ENCODE data around the gene SFMBT1. TPM values are rescaled to one million over a fixed set of nuclear protein-coding genes. Genes with fewer than 3 reads are reported as not detected.

The SFMBT1 gene
- total RNA-seq, 1 experiment from 2014 or later, result 1.4 TPM

DNA sequence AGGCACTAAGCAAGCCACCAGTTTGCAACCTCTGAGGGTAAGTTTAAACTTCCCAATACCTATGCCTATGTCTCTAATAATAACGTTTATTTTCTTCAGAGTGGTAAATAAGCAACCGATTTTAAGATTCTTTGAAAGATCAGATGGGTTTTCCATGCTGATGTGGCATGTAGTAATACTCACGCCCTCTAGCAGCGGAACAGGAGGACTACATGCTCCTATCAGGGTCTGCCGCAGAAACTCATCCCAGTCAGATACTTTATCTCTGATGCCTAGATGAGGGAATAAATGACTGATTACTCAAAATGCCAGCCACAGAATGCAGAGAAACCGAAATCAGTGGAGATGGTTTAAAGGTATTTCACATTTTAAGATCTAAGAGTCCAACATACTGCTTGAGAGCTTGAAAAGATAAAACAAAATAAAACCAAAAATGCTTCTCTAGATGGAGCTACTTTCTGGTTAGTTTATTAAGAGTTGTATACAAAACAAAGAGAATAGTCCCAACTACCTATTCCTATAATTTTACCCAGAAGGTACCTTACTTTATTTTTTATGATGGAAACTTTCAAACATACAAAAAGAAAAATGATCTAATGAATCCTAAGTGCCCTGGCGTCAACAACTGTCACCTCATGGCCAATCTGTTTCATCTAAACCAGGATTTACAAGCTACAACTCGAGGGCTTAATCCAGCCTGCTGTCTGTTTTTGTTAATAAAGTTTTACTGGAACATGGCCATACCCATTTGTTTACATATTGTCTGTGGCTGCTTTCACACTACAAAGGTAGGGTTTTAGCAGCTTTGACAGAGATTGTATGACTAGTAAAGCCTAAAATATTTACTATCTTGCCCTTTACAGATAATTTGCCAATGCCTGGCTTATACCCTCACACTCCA lies 111.0 kb downstream of the SFMBT1 start:
- intact Hi-C loops (cut with micrococcal nuclease; ENCODE audit: unreplicated experiment), result no loop called here
- Histone ChIP-seq H3K27ac (ENCODE audit: low read depth, low read length, poor library complexity, severe bottlenecking) (no peak overlapping the region), H3K27me3 (replicated peaks; ENCODE audit: insufficient read depth, low read depth, low read length, poor library complexity) (no peaks in the 10 kb centered on the region), H3K9me3 (ENCODE audit: low read depth, low read length, poor library complexity, severe bottlenecking) (no peaks in the 10 kb centered on the region), H3K4me1 (ENCODE audit: insufficient read depth, low read length, poor library complexity, severe bottlenecking) (no peaks in the 10 kb centered on the region), H3K36me3 (ENCODE audit: insufficient read depth, low read length, poor library complexity, severe bottlenecking) (no peaks in the 10 kb centered on the region), H3K4me3 (ENCODE audit: low read depth, low read length, poor library complexity, severe bottlenecking) (no peak overlapping the region)
- DNase-seq (ENCODE audit: low spot score), result peak; percentile 41
- ChIA-PET POLR2A (ENCODE audit: low non-redundant PET) (no interaction called here), CTCF (no interaction called here)
- TF ChIP-seq, protein P1, sequence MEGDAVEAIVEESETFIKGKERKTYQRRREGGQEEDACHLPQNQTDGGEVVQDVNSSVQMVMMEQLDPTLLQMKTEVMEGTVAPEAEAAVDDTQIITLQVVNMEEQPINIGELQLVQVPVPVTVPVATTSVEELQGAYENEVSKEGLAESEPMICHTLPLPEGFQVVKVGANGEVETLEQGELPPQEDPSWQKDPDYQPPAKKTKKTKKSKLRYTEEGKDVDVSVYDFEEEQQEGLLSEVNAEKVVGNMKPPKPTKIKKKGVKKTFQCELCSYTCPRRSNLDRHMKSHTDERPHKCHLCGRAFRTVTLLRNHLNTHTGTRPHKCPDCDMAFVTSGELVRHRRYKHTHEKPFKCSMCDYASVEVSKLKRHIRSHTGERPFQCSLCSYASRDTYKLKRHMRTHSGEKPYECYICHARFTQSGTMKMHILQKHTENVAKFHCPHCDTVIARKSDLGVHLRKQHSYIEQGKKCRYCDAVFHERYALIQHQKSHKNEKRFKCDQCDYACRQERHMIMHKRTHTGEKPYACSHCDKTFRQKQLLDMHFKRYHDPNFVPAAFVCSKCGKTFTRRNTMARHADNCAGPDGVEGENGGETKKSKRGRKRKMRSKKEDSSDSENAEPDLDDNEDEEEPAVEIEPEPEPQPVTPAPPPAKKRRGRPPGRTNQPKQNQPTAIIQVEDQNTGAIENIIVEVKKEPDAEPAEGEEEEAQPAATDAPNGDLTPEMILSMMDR (conservative IDR thresholded peaks at IDR 0.05; ENCODE audit: low read depth, low read length), result peak; percentile 62
- no peak for TF ChIP-seq EZH2 (IDR thresholded peaks at IDR 0.05; ENCODE audit: borderline replicate concordance, low read depth, low read length, poor library complexity, severe bottlenecking)
- no TSS peak for BruUV-seq (replicated peaks)

DNA sequence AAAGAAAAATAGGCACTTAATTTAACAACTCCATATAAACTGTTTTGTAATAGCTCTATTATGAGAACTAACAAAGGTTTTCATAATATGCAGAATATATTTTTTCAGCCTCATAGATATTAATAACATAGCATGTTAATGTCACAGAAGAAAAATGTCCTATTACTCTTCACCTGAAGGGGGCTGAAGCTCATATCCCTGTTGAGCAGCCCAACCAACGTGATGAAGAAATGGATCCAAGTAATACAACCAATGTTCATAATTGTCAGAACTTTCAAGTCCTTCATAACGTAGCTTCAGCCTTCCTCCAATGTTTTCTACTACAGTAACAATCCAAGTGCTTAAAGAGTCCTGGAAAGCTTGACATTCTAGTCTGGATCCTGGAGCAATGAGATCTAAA lies 114.0 kb downstream of the SFMBT1 start:
- no peak for DNase-seq (ENCODE audit: low spot score)
- no peaks in the 10 kb centered on the region for H3K9me3 ChIP-seq (ENCODE audit: low read depth, low read length, poor library complexity, severe bottlenecking)
- ChIA-PET POLR2A (ENCODE audit: low non-redundant PET) (no interaction called here), CTCF (no interaction called here)
- H3K4me1 ChIP-seq (ENCODE audit: insufficient read depth, low read length, poor library complexity, severe bottlenecking), result no peaks in the 10 kb centered on the region
- no peak overlapping the region for H3K4me3 ChIP-seq (ENCODE audit: low read depth, low read length, poor library complexity, severe bottlenecking)
- no TSS peak for BruUV-seq (replicated peaks)
- H3K27ac ChIP-seq (ENCODE audit: low read depth, low read length, poor library complexity, severe bottlenecking), result no peak overlapping the region
- H3K36me3 ChIP-seq (ENCODE audit: insufficient read depth, low read length, poor library complexity, severe bottlenecking), result no peaks in the 10 kb centered on the region
- intact Hi-C loops (cut with micrococcal nuclease; ENCODE audit: unreplicated experiment), result no loop called here
- TF ChIP-seq, protein P1 (conservative IDR thresholded peaks at IDR 0.05; ENCODE audit: low read depth, low read length), result no peak
- TF ChIP-seq EZH2 (IDR thresholded peaks at IDR 0.05; ENCODE audit: borderline replicate concordance, low read depth, low read length, poor library complexity, severe bottlenecking), result no peak
- no peaks in the 10 kb centered on the region for H3K27me3 ChIP-seq (replicated peaks; ENCODE audit: insufficient read depth, low read depth, low read length, poor library complexity)

DNA sequence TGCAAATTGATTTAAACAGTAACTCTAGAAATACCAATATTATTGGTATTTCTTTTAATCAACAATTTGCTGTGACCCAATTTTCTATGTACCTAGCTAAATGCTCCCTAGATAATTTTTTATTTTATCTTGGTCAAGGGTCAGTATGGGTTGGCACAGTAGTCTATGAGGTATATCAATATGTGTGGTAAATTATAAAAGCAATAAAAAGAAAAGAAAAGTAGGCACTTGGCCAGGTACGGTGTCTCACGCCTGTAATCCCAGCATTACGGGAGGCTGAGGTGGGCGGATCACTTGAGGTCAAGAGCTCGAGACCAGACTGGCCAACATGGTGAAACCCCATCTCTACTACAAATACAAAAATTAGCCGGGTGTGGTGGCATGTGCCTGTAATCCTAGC lies 114.5 kb downstream of the SFMBT1 start:
- H3K36me3 ChIP-seq (ENCODE audit: insufficient read depth, low read length, poor library complexity, severe bottlenecking), result no peaks in the 10 kb centered on the region
- H3K4me1 ChIP-seq (ENCODE audit: insufficient read depth, low read length, poor library complexity, severe bottlenecking), result no peaks in the 10 kb centered on the region
- POLR2A ChIA-PET (ENCODE audit: low non-redundant PET), result no interaction called here
- BruUV-seq (replicated peaks), result no TSS peak
- intact Hi-C loops (cut with micrococcal nuclease; ENCODE audit: unreplicated experiment), result no loop called here
- no peaks in the 10 kb centered on the region for H3K9me3 ChIP-seq (ENCODE audit: low read depth, low read length, poor library complexity, severe bottlenecking)
- no peak for DNase-seq (ENCODE audit: low spot score)
- H3K27ac ChIP-seq (ENCODE audit: low read depth, low read length, poor library complexity, severe bottlenecking), result no peak overlapping the region
- TF ChIP-seq, protein P1 (conservative IDR thresholded peaks at IDR 0.05; ENCODE audit: low read depth, low read length), result no peak
- no peak for TF ChIP-seq EZH2 (IDR thresholded peaks at IDR 0.05; ENCODE audit: borderline replicate concordance, low read depth, low read length, poor library complexity, severe bottlenecking)
- no peak overlapping the region for H3K4me3 ChIP-seq (ENCODE audit: low read depth, low read length, poor library complexity, severe bottlenecking)
- CTCF ChIA-PET, result no interaction called here
- H3K27me3 ChIP-seq (replicated peaks; ENCODE audit: insufficient read depth, low read depth, low read length, poor library complexity), result no peaks in the 10 kb centered on the region
